Uterus (tissue), 2 donors: Measurements from ENCODE around the gene CHST4.

Experiments used
- POLR2A ChIP-seq, 2 donors: fragments of 450-650 bp; IDR thresholded peaks; one replicate each; pipeline ENCODE4 v1.6.1; 2016; ENCODE audit warnings: antibody characterized with exemption in 2 of 2, mild to moderate bottlenecking in 1 of 2, moderate library complexity in 1 of 2
- TF ChIP-seq, protein P1 (sequence below), 4 experiments: fragments of 200-600 bp in 2 of 4; fragments of 450-650 bp in 2 of 4; sonication (generic) in 2 of 4; IDR thresholded peaks; one replicate each; pipeline ENCODE4 v1.5.1; 2016 to 2019; ENCODE audit warnings: antibody characterized with exemption in 4 of 4, mild to moderate bottlenecking in 2 of 4, moderate library complexity in 1 of 4

DNA sequence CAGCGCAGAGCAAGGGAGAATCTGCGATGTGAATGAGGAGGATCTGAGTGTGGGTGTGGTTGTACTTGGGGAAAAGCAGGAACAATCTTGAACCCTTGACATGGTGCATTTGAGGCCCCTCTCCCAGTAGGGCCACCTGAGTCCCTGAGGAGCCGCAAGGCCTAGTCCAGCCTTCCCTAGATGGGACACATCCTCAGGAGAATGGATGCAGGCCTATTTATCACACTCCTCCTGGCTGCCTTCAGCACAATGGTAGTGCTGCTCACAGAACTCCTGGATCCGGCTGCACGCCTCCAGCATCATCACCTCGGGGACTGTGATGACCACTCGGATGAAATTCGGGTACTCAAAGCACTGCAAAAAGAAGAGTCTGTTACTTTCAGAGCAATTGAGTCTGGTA lies 41.7 kb downstream of the CHST4 start:
- TF ChIP-seq, protein P1, sequence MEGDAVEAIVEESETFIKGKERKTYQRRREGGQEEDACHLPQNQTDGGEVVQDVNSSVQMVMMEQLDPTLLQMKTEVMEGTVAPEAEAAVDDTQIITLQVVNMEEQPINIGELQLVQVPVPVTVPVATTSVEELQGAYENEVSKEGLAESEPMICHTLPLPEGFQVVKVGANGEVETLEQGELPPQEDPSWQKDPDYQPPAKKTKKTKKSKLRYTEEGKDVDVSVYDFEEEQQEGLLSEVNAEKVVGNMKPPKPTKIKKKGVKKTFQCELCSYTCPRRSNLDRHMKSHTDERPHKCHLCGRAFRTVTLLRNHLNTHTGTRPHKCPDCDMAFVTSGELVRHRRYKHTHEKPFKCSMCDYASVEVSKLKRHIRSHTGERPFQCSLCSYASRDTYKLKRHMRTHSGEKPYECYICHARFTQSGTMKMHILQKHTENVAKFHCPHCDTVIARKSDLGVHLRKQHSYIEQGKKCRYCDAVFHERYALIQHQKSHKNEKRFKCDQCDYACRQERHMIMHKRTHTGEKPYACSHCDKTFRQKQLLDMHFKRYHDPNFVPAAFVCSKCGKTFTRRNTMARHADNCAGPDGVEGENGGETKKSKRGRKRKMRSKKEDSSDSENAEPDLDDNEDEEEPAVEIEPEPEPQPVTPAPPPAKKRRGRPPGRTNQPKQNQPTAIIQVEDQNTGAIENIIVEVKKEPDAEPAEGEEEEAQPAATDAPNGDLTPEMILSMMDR (IDR thresholded peaks at IDR 0.05) = no peak
- no peak for TF ChIP-seq POLR2A (IDR thresholded peaks at IDR 0.05)
